ENCODE results near the gene ZNF324. TPM values are rescaled to one million over a fixed set of nuclear protein-coding genes. Genes with fewer than 3 reads are reported as not detected.
"Not testable (repeated sequence)": the region's sequence is repeated elsewhere in the genome, so short reads cannot be mapped to it uniquely, and the experiment has no call there.

Gene ZNF324
- total RNA-seq, 1 experiment from 2014 or later, result 11.3 TPM

- Histone ChIP-seq H3K27me3 (ENCODE audit: insufficient read depth, low read length) (no peaks in the 10 kb centered on the region), H3K79me2 (ENCODE audit: insufficient read depth, low read length) (no peaks in the 10 kb centered on the region), H2AFZ (ENCODE audit: low read depth, low read length, poor library complexity, severe bottlenecking) (no peak overlapping the region), H3K27ac (ENCODE audit: low read depth, low read length) (no peak overlapping the region), H3K36me3 (ENCODE audit: control insufficient read depth in 1 of 2, insufficient read depth in 2 of 2, low read length in 2 of 2) (no peaks in the 10 kb centered on the region), H3K9ac (ENCODE audit: low read length) (no peak overlapping the region), H3K4me3 (replicated peaks in 1 of 2; ENCODE audit: low read depth in 1 of 2, low read length in 2 of 2) (no peak overlapping the region), H3K9me3 (ENCODE audit: control insufficient read depth in 1 of 2, insufficient read depth in 1 of 2, low read depth in 1 of 2, low read length in 2 of 2) (peaks cover 0 to under 1% of the 10 kb centered on the region in 2 experiments; a peak in 2 of 4 replicates), H3K4me1 (ENCODE audit: control insufficient read depth in 1 of 2, insufficient read depth in 2 of 2, low read length in 2 of 2) (no peaks in the 10 kb centered on the region), H3K9me2 (ENCODE audit: insufficient read depth) (no peaks in the 10 kb centered on the region), H3K4me2 (ENCODE audit: low read length) (no peak overlapping the region), H4K20me1 (ENCODE audit: insufficient read depth) (no peaks in the 10 kb centered on the region)
- ChIA-PET RAD21 (ENCODE audit: low non-redundant PET in 1 of 2, low total read pairs in 2 of 2, uncharacterized antibody in 2 of 2, unreplicated experiment in 2 of 2) (no interaction called here), POLR2A (no interaction called here), CTCF (no interaction called here)
- intact Hi-C loops (cut with micrococcal nuclease), result no loop called here
- BruUV-seq (replicated peaks), result no TSS peak
- TF ChIP-seq, protein P1, sequence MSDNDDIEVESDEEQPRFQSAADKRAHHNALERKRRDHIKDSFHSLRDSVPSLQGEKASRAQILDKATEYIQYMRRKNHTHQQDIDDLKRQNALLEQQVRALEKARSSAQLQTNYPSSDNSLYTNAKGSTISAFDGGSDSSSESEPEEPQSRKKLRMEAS (IDR thresholded peaks at IDR 0.05), result no peak
- TF ChIP-seq ZNF274 (IDR thresholded peaks at IDR 0.05; ENCODE audit: low read depth, low read length) (no peak), EZH2phosphoT487 (IDR thresholded peaks at IDR 0.05; ENCODE audit: borderline replicate concordance) (no peak), CEBPB (IDR thresholded peaks at IDR 0.05; ENCODE audit: low read depth) (no peak), RAD21 (IDR thresholded peaks at IDR 0.05; ENCODE audit: low read depth) (no peak)
- DNase-seq (ENCODE audit: low read depth, low spot score) (no peak), ATAC-seq (no peak)
Observed at GRCh38 chr19:58440556-58440955, 26.3 kb upstream of the ZNF324 start.

DNA sequence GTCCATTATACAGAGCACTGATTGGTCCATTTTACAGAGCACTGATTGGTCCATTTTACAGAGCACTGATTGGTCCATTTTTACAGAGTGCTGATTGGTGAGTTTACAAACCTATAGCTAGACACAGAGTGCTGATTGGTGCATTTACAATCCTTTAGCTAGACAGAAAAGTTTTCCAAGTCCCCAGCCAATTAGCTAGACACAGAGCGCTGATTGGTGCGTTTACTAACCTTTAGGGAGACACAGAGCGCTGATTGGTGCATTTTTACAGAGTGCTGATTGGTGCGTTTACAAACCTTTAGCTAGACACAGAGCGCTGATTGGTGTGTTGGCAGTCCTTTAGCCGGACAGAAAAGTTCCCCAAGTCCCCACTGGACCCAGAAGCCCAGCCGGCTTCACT, 23.9 kb upstream of the ZNF324 start:
- intact Hi-C loops (cut with micrococcal nuclease), result not testable (repeated sequence)

DNA sequence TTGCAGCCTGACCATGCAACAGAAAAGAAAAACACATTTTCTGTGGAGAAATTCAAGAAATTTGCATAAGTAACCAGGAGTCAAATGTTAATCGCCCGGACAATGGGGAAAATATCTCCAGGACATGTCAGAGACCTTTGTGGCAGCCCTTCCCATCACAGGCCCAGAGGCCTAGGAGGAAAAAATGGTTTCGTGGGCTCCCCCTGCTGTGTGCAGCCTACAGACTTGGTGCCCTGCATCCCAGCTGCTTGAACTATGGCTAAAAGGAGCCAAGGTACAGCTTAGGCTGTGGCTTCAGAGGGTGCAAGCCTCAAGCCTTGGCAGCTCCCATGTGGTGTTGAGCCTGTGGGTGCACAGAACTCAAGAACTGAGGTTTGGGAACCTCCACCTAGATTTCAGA, 18.0 kb upstream of the ZNF324 start:
- ATAC-seq; POLR2A ChIA-PET; CTCF ChIA-PET; H3K27me3 ChIP-seq (ENCODE audit: insufficient read depth, low read length); intact Hi-C loops (cut with micrococcal nuclease); H3K79me2 ChIP-seq (ENCODE audit: insufficient read depth, low read length); DNase-seq (ENCODE audit: low read depth, low spot score); H3K4me3 ChIP-seq (replicated peaks in 1 of 2; ENCODE audit: low read depth in 1 of 2, low read length in 2 of 2); RAD21 ChIA-PET (ENCODE audit: low non-redundant PET in 1 of 2, low total read pairs in 2 of 2, uncharacterized antibody in 2 of 2, unreplicated experiment in 2 of 2); H3K9ac ChIP-seq (ENCODE audit: low read length); H3K4me2 ChIP-seq (ENCODE audit: low read length); H4K20me1 ChIP-seq (ENCODE audit: insufficient read depth); H3K27ac ChIP-seq (ENCODE audit: low read depth, low read length); H3K9me2 ChIP-seq (ENCODE audit: insufficient read depth); H2AFZ ChIP-seq (ENCODE audit: low read depth, low read length, poor library complexity, severe bottlenecking); H3K36me3 ChIP-seq (ENCODE audit: control insufficient read depth in 1 of 2, insufficient read depth in 2 of 2, low read length in 2 of 2); BruUV-seq (replicated peaks); H3K4me1 ChIP-seq (ENCODE audit: control insufficient read depth in 1 of 2, insufficient read depth in 2 of 2, low read length in 2 of 2): not testable (repeated sequence)
- H3K9me3 ChIP-seq (ENCODE audit: control insufficient read depth in 1 of 2, insufficient read depth in 1 of 2, low read depth in 1 of 2, low read length in 2 of 2), result peaks cover 6 to 11% of the 10 kb centered on the region in 2 experiments; a peak in 2 of 4 replicates

More for the DNA sequence above, 23.9 kb upstream of the ZNF324 start:
- BruUV-seq (replicated peaks); ATAC-seq; POLR2A ChIA-PET; H3K4me1 ChIP-seq (ENCODE audit: control insufficient read depth in 1 of 2, insufficient read depth in 2 of 2, low read length in 2 of 2); CTCF ChIA-PET; H3K9me2 ChIP-seq (ENCODE audit: insufficient read depth); H2AFZ ChIP-seq (ENCODE audit: low read depth, low read length, poor library complexity, severe bottlenecking); H3K79me2 ChIP-seq (ENCODE audit: insufficient read depth, low read length); H3K36me3 ChIP-seq (ENCODE audit: control insufficient read depth in 1 of 2, insufficient read depth in 2 of 2, low read length in 2 of 2); H3K9ac ChIP-seq (ENCODE audit: low read length); H4K20me1 ChIP-seq (ENCODE audit: insufficient read depth); DNase-seq (ENCODE audit: low read depth, low spot score); H3K9me3 ChIP-seq (ENCODE audit: control insufficient read depth in 1 of 2, insufficient read depth in 1 of 2, low read depth in 1 of 2, low read length in 2 of 2); H3K27ac ChIP-seq (ENCODE audit: low read depth, low read length); H3K4me3 ChIP-seq (replicated peaks in 1 of 2; ENCODE audit: low read depth in 1 of 2, low read length in 2 of 2); H3K27me3 ChIP-seq (ENCODE audit: insufficient read depth, low read length); H3K4me2 ChIP-seq (ENCODE audit: low read length); RAD21 ChIA-PET (ENCODE audit: low non-redundant PET in 1 of 2, low total read pairs in 2 of 2, uncharacterized antibody in 2 of 2, unreplicated experiment in 2 of 2): not testable (repeated sequence)

- BruUV-seq (replicated peaks); RAD21 ChIA-PET (ENCODE audit: low non-redundant PET in 1 of 2, low total read pairs in 2 of 2, uncharacterized antibody in 2 of 2, unreplicated experiment in 2 of 2); H3K79me2 ChIP-seq (ENCODE audit: insufficient read depth, low read length); H3K36me3 ChIP-seq (ENCODE audit: control insufficient read depth in 1 of 2, insufficient read depth in 2 of 2, low read length in 2 of 2); H3K9me2 ChIP-seq (ENCODE audit: insufficient read depth); POLR2A ChIA-PET; H3K4me2 ChIP-seq (ENCODE audit: low read length); ATAC-seq; H3K4me1 ChIP-seq (ENCODE audit: control insufficient read depth in 1 of 2, insufficient read depth in 2 of 2, low read length in 2 of 2); H2AFZ ChIP-seq (ENCODE audit: low read depth, low read length, poor library complexity, severe bottlenecking); H3K27ac ChIP-seq (ENCODE audit: low read depth, low read length); CTCF ChIA-PET; H4K20me1 ChIP-seq (ENCODE audit: insufficient read depth); DNase-seq (ENCODE audit: low read depth, low spot score); H3K27me3 ChIP-seq (ENCODE audit: insufficient read depth, low read length); H3K4me3 ChIP-seq (replicated peaks in 1 of 2; ENCODE audit: low read depth in 1 of 2, low read length in 2 of 2); H3K9ac ChIP-seq (ENCODE audit: low read length): not testable (repeated sequence)
- intact Hi-C loops (cut with micrococcal nuclease), result loop anchor here (5.0 kb wide), 1 partner anchor 43 kb away; the partner anchor contains the start of gene ZNF584
- H3K9me3 ChIP-seq (ENCODE audit: control insufficient read depth in 1 of 2, insufficient read depth in 1 of 2, low read depth in 1 of 2, low read length in 2 of 2), result peaks cover 6 to 11% of the 10 kb centered on the region in 2 experiments; a peak in 2 of 4 replicates
Observed at GRCh38 chr19:58449980-58450379, 16.9 kb upstream of the ZNF324 start.

All from HCT116 (cell line).